SK-N-MC (cell line): ENCODE results near the gene SERTAD2.

Source experiments
- EZH2 ChIP-seq: fragments of 200-600 bp; sonication (generic); IDR thresholded peaks from one replicate; pipeline ENCODE4 v1.6.1; 2017; ENCODE audit warnings: antibody characterized with exemption
- POLR2AphosphoS5 ChIP-seq: IDR thresholded peaks from 2 replicates; pipeline ENCODE4 v1.6.1; 2012; ENCODE audit warnings: mild to moderate bottlenecking, low read depth, low read length, borderline replicate concordance

GRCh38 chr2:64605991-64606478, 47.7 kb downstream of the SERTAD2 start:
- TF ChIP-seq POLR2AphosphoS5, result no peak
- TF ChIP-seq EZH2, result no peak
